Measurements from ENCODE around the gene CP.

GRCh38 chr3:149152420-149152819, 69.2 kb downstream of the CP start:
- TF ChIP-seq CTCF (IDR thresholded peaks at IDR 0.05) (no peak), EZH2 (IDR thresholded peaks at IDR 0.05; ENCODE audit: borderline replicate concordance, insufficient read depth, low read depth, low read length, poor library complexity, severe bottlenecking) (no peak)

Data from B cell (primary cell).